Neutrophil (primary cell): ENCODE data around the gene OSTF1.
A peak's percentile ranks its signal among the peaks of the same experiment; 100 is the strongest.

ENCODE experiments used
- H3K27ac ChIP-seq: fragments of 200-600 bp; sonication (generic); 2 replicates; pipeline ENCODE4 v1.5.1; 2016; ENCODE audit warnings: mild to moderate bottlenecking, moderate library complexity
- H3K27me3 ChIP-seq: fragments of 200-600 bp; sonication (generic); 2 replicates; pipeline ENCODE4 v1.6.0; 2016; ENCODE audit warnings: mild to moderate bottlenecking
- H3K36me3 ChIP-seq: fragments of 200-600 bp; sonication (generic); 2 replicates; pipeline ENCODE4 v1.5.1; 2017
- H3K4me1 ChIP-seq, 2 experiments: fragments of 200-600 bp in 1 of 2; sonication (generic) in 1 of 2; 1 replicate in 1 of 2; 2 replicates in 1 of 2; pipeline versions ENCODE4 v1.5.1 to v1.6.1; 2013 to 2016; ENCODE audit warnings: low read depth in 1 of 2, low read length in 1 of 2, mild to moderate bottlenecking in 1 of 2, moderate library complexity in 1 of 2; ENCODE audit not compliant: control insufficient read depth in 1 of 2, insufficient read depth in 1 of 2
- H3K4me3 ChIP-seq, 2 experiments: fragments of 200-600 bp in 1 of 2; sonication (generic) in 1 of 2; 1 replicate in 1 of 2; 2 replicates in 1 of 2; pipeline ENCODE4 v1.5.1; 2013 to 2016; ENCODE audit warnings: low read depth in 1 of 2, low read length in 1 of 2, mild to moderate bottlenecking in 1 of 2, moderate library complexity in 1 of 2
- H3K9me3 ChIP-seq: fragments of 200-600 bp; sonication (generic); 2 replicates; pipeline ENCODE4 v1.5.1; 2016
- CTCF ChIP-seq: fragments of 200-600 bp; sonication (generic); IDR thresholded peaks from 2 replicates; pipeline ENCODE4 v1.5.1; 2016; ENCODE audit warnings: antibody characterized with exemption

OSTF1 gene

GRCh38 chr9:75161116-75161857, 73.0 kb downstream of the OSTF1 start:
- no peaks in the 10 kb centered on the region for H3K27me3 ChIP-seq
- no peak for TF ChIP-seq CTCF
- no peaks in the 10 kb centered on the region for H3K9me3 ChIP-seq
- peak overlapping the region; percentile 34 for H3K27ac ChIP-seq
- peaks cover 35% of the 10 kb centered on the region for H3K36me3 ChIP-seq
- no peak overlapping the region for H3K4me3 ChIP-seq
- H3K4me1 ChIP-seq = peaks cover 11 to 18% of the 10 kb centered on the region in 2 experiments

- H3K27ac ChIP-seq = no peak overlapping the region
- H3K9me3 ChIP-seq = no peaks in the 10 kb centered on the region
- peaks cover 33% of the 10 kb centered on the region for H3K36me3 ChIP-seq
- no peak overlapping the region for H3K4me3 ChIP-seq
- peaks cover 2 to 6% of the 10 kb centered on the region in 2 experiments for H3K4me1 ChIP-seq
- no peaks in the 10 kb centered on the region for H3K27me3 ChIP-seq
- TF ChIP-seq CTCF = no peak
Observed at GRCh38 chr9:75163764-75164163, 75.5 kb downstream of the OSTF1 start.

- TF ChIP-seq CTCF = no peak
- Histone ChIP-seq H3K9me3 (no peaks in the 10 kb centered on the region), H3K4me3 (no peak overlapping the region), H3K4me1 (peaks cover 2 to 6% of the 10 kb centered on the region in 2 experiments), H3K27me3 (no peaks in the 10 kb centered on the region), H3K36me3 (peaks cover 36% of the 10 kb centered on the region), H3K27ac (no peak overlapping the region)
Observed at GRCh38 chr9:75164573-75164972, 76.3 kb downstream of the OSTF1 start.

GRCh38 chr9:75167281-75167680, 79.0 kb downstream of the OSTF1 start:
- TF ChIP-seq CTCF = no peak
- Histone ChIP-seq H3K27ac (peak overlapping the region; percentile 30), H3K4me3 (no peak overlapping the region), H3K9me3 (no peaks in the 10 kb centered on the region), H3K4me1 (peaks cover 9 to 10% of the 10 kb centered on the region in 2 experiments), H3K27me3 (no peaks in the 10 kb centered on the region), H3K36me3 (peaks cover 51% of the 10 kb centered on the region)

- H3K36me3 ChIP-seq = peaks cover 56% of the 10 kb centered on the region
- peak overlapping the region; percentile 30 for H3K27ac ChIP-seq
- TF ChIP-seq CTCF = no peak
- no peaks in the 10 kb centered on the region for H3K9me3 ChIP-seq
- H3K27me3 ChIP-seq = no peaks in the 10 kb centered on the region
- peaks cover 9 to 10% of the 10 kb centered on the region in 2 experiments for H3K4me1 ChIP-seq
- no peak overlapping the region for H3K4me3 ChIP-seq
Observed at GRCh38 chr9:75168270-75169178, 80.2 kb downstream of the OSTF1 start.
